Neural cell (in vitro differentiated cells): ENCODE measurements around the gene TIMM17B. TPM values are rescaled to one million over a fixed set of nuclear protein-coding genes. Genes with fewer than 3 reads are reported as not detected.

Source experiments
- H2AFZ ChIP-seq: fragments of 200-600, 300-800 bp; sonication (generic), shearing (Covaris generic); 2 replicates; pipeline ENCODE4 v1.6.0; 2014; ENCODE audit warnings: low read depth, mild to moderate bottlenecking, antibody characterized with exemption, low read length, moderate library complexity
- H3F3A ChIP-seq: fragments of 200-600 bp; shearing (Covaris generic); 2 replicates; pipeline ENCODE4 v1.6.1; 2016; ENCODE audit warnings: mild to moderate bottlenecking, moderate library complexity, mixed read lengths, antibody characterized with exemption, low read length; ENCODE audit not compliant: insufficient read depth, poor library complexity, severe bottlenecking
- H3K27ac ChIP-seq: fragments of 200-600, 300-800 bp; sonication (generic), shearing (Covaris generic); 2 replicates; pipeline ENCODE4 v1.5.1; 2014; ENCODE audit warnings: mild to moderate bottlenecking, low read length, moderate library complexity
- H3K27me3 ChIP-seq: fragments of 300-800, 200-600 bp; sonication (generic), shearing (Covaris generic); 2 replicates; pipeline ENCODE4 v1.6.0; 2014; ENCODE audit warnings: mild to moderate bottlenecking, low read depth, low read length, moderate library complexity; ENCODE audit not compliant: insufficient read depth
- H3K36me3 ChIP-seq: fragments of 300-800, 200-600 bp; sonication (generic), shearing (Covaris generic); 2 replicates; pipeline ENCODE4 v1.5.1; 2014; ENCODE audit warnings: mild to moderate bottlenecking, antibody characterized with exemption, low read length, moderate library complexity; ENCODE audit not compliant: insufficient read depth
- H3K4me2 ChIP-seq: fragments of 300-800, 200-600 bp; sonication (generic), shearing (Covaris generic); 2 replicates; pipeline ENCODE4 v1.6.0; 2014; ENCODE audit warnings: mild to moderate bottlenecking, low read length
- H3K4me3 ChIP-seq: fragments of 300-800, 200-600 bp; sonication (generic), shearing (Covaris generic); 2 replicates; pipeline ENCODE4 v1.5.1; 2014; ENCODE audit warnings: mild to moderate bottlenecking, low read length, moderate library complexity
- H3K79me2 ChIP-seq: fragments of 200-600 bp; shearing (Covaris generic); replicated peaks from 2 replicates; pipeline ENCODE4 v1.6.0; 2014; ENCODE audit warnings: mild to moderate bottlenecking, low read length, moderate library complexity; ENCODE audit not compliant: insufficient read depth
- H3K9ac ChIP-seq: fragments of 300-800, 200-600 bp; sonication (generic), shearing (Covaris generic); 2 replicates; pipeline ENCODE4 v1.6.1; 2016; ENCODE audit warnings: mild to moderate bottlenecking, low read length, mixed read lengths
- H3K9me2 ChIP-seq: fragments of 200-600 bp; shearing (Covaris generic); 2 replicates; pipeline ENCODE4 v1.6.1; 2016; ENCODE audit warnings: mild to moderate bottlenecking, low read length, mixed read lengths; ENCODE audit not compliant: insufficient read depth
- H3K9me3 ChIP-seq: fragments of 200-600, 300-800 bp; sonication (generic), shearing (Covaris generic); 2 replicates; pipeline ENCODE4 v1.6.1; 2016; ENCODE audit warnings: mild to moderate bottlenecking, mixed run types, low read length, moderate library complexity, mixed read lengths
- H4K20me1 ChIP-seq: fragments of 200-600 bp; shearing (Covaris generic); 2 replicates; pipeline ENCODE4 v1.6.1; 2016; ENCODE audit warnings: mild to moderate bottlenecking, mixed run types; ENCODE audit not compliant: insufficient read depth
- CTCF ChIP-seq: fragments of 450-650 bp; IDR thresholded peaks from 2 replicates; pipeline ENCODE4 v1.5.1; 2014; ENCODE audit warnings: antibody characterized with exemption, mild to moderate bottlenecking, moderate library complexity; ENCODE audit not compliant: poor library complexity, severe bottlenecking
- EP300 ChIP-seq: fragments of 450-650 bp; conservative IDR thresholded peaks from 2 replicates; pipeline ENCODE4 v1.6.1; 2014; ENCODE audit warnings: antibody characterized with exemption, mild to moderate bottlenecking, moderate library complexity; ENCODE audit not compliant: poor library complexity, severe bottlenecking
- EZH2 ChIP-seq: fragments of 200-600, 300-800 bp; shearing (Covaris generic), sonication (generic); IDR thresholded peaks from 2 replicates; pipeline ENCODE4 v1.6.1; 2014; ENCODE audit warnings: antibody characterized with exemption, low read length, borderline replicate concordance, mild to moderate bottlenecking; ENCODE audit not compliant: insufficient read depth, poor library complexity, severe bottlenecking
- MXI1 ChIP-seq: fragments of 450-650 bp; conservative IDR thresholded peaks from 2 replicates; pipeline ENCODE4 v1.6.1; 2014; ENCODE audit warnings: antibody characterized with exemption, mild to moderate bottlenecking; ENCODE audit not compliant: poor library complexity, severe bottlenecking
- POLR2AphosphoS5 ChIP-seq: IDR thresholded peaks from 2 replicates; pipeline ENCODE4 v1.6.1; 2012
- RAD21 ChIP-seq: fragments of 450-650 bp; conservative IDR thresholded peaks from 2 replicates; pipeline ENCODE4 v1.6.1; 2014; ENCODE audit warnings: antibody characterized with exemption, mild to moderate bottlenecking, moderate library complexity
- REST ChIP-seq: IDR thresholded peaks from 2 replicates; pipeline ENCODE4 v1.6.1; 2012; ENCODE audit warnings: borderline replicate concordance
- SMC3 ChIP-seq: fragments of 450-650 bp; conservative IDR thresholded peaks from 2 replicates; pipeline ENCODE4 v1.6.1; 2014; ENCODE audit warnings: antibody characterized with exemption, mild to moderate bottlenecking, moderate library complexity; ENCODE audit not compliant: poor library complexity
- TAF1 ChIP-seq: IDR thresholded peaks from 2 replicates; pipeline ENCODE4 v1.6.1; 2012; ENCODE audit warnings: low read depth
- polyA plus RNA-seq: library from polyadenylated mRNA; depleted of rRNA; stranded (reverse); fragments of >200 nt; gene quantifications from 2 replicates; pipeline ENCODE4 v1.2.3, GENCODE V29; 2014

Gene TIMM17B
- polyA plus RNA-seq, 1 donor from 2014 or later = 131 TPM

- no peaks in the 10 kb centered on the region for H3F3A ChIP-seq
- H3K9ac ChIP-seq = peak within 1 kb of the TSS; percentile 66
- no peaks in the 10 kb centered on the region for H3K27me3 ChIP-seq
- H3K36me3 ChIP-seq = no peaks in the 10 kb centered on the region
- H3K4me2 ChIP-seq = peak within 1 kb of the TSS; percentile 65
- H3K4me3 ChIP-seq = peak within 1 kb of the TSS; percentile 74
- no peak within 1 kb of the TSS for H2AFZ ChIP-seq
- peak within 1 kb of the TSS; percentile 66 for H3K27ac ChIP-seq
- no peaks in the 10 kb centered on the region for H4K20me1 ChIP-seq
- no peaks in the 10 kb centered on the region for H3K9me3 ChIP-seq
- TF ChIP-seq MXI1 = peak; percentile 56
- peak; percentile 91 for TF ChIP-seq TAF1
- no peak for TF ChIP-seq RAD21
- peak; percentile 76 for TF ChIP-seq POLR2AphosphoS5
- no peak for TF ChIP-seq SMC3
- TF ChIP-seq EZH2 = no peak
- TF ChIP-seq EP300 = no peak
- TF ChIP-seq REST = peak; percentile 69
- TF ChIP-seq CTCF = peak; percentile 28
- no peaks in the 10 kb centered on the region for H3K79me2 ChIP-seq
- no peaks in the 10 kb centered on the region for H3K9me2 ChIP-seq
Observed at GRCh38 chrX:48918643-48919340, 21.2 kb upstream of the TIMM17B start, which contains the start of gene PIM2. TSS of gene PIM2 (minus strand) at chrX:48919024. CDS start at chrX:48918834, 190 bp downstream.

- no peak overlapping the region for H2AFZ ChIP-seq
Observed at GRCh38 chrX:48918301-48918642, 20.7 kb upstream of the TIMM17B start.

More at GRCh38 chrX:48918301-48918642, 20.7 kb upstream of the TIMM17B start:
- no peak for TF ChIP-seq RAD21
- no peak for TF ChIP-seq SMC3
- TF ChIP-seq POLR2AphosphoS5 = no peak
- no peak for TF ChIP-seq EZH2
- no peak for TF ChIP-seq EP300
- TF ChIP-seq TAF1 = no peak
- no peak for TF ChIP-seq REST
- no peak for TF ChIP-seq MXI1
- no peak for TF ChIP-seq CTCF
- Histone ChIP-seq H3F3A (no peaks in the 10 kb centered on the region), H3K4me3 (peak overlapping the region; percentile 74), H3K4me2 (no peak overlapping the region), H3K9ac (peak overlapping the region; percentile 66), H3K9me2 (no peaks in the 10 kb centered on the region), H3K36me3 (no peaks in the 10 kb centered on the region), H3K27ac (peak overlapping the region; percentile 65), H3K9me3 (no peaks in the 10 kb centered on the region), H4K20me1 (no peaks in the 10 kb centered on the region), H3K27me3 (no peaks in the 10 kb centered on the region), H3K79me2 (no peaks in the 10 kb centered on the region)
